ENCODE results near the gene CORO2A.

Gene CORO2A

DNA sequence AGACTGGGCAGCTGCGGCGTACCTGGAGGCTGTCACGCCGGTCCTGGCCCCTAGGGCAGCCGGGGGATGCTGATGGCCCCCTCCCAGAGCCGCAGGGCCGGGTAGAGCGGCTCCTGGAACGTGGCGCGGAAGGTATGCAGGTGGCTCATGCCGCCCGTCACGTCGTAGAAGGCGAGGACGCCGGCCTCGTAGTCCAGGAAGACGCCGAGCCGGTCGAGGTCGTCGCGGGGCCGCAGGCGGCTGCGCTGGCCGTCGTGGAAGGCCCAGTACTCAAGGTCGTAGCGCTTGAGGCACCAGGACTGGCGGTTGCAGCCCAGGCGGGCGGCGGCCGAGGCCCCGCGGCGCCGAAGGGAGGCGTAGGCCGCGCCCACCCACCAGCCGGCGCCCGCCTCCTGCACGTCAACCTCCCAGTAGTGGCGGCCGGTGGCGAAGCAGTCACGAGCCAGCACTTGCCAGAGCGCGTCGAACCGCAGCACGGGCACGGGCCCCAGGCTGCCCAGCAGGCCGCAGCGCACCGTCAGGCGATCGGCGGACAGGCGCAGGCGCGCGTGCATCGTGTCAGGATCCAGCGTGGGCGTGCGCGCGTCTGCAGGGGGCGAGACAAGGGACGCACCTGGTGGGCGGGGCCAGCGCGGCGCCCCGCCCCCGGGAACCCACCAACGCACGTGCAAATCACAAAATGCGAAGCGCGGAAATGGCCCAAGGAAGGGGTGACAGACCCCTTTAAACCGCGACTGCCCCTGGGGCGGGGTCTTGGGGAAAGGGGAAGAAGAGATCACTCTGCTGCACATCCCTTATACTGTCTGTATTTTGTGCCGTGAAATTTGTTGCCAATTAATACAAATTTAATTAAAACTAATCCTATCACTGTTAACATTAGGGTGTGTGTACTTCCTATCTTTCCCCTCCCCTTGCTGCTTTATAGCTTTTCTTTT, 104.8 kb downstream of the CORO2A start:
- Histone ChIP-seq H3K36me3 (ENCODE audit: control insufficient read depth in 2 of 2, insufficient read depth in 1 of 2, low read length in 2 of 2) (peaks cover 0 to 41% of the 10 kb centered on the region in 2 experiments; a peak in 1 of 3 replicates), H3K9me3 (ENCODE audit: control insufficient read depth, insufficient read depth, low read depth, low read length) (no peaks in the 10 kb centered on the region), H3K4me3 (ENCODE audit: low read depth, low read length) (no peak overlapping the region), H3K27ac (ENCODE audit: extremely low read depth, low read depth, low read length) (no peak overlapping the region), H3K4me1 (ENCODE audit: control insufficient read depth, insufficient read depth, low read length) (no peaks in the 10 kb centered on the region; the same call in 1 of the 2 replicates)
- CTCF ChIA-PET: interaction anchor here (0.6 to 3.4 kb wide), 4 partner anchors 13 to 383 kb away, joined by 3 to 22 read pairs (median 3); no protein-coding TSS in a partner anchor
- POLR2A ChIA-PET: no interaction called here
- TF ChIP-seq, protein P1, sequence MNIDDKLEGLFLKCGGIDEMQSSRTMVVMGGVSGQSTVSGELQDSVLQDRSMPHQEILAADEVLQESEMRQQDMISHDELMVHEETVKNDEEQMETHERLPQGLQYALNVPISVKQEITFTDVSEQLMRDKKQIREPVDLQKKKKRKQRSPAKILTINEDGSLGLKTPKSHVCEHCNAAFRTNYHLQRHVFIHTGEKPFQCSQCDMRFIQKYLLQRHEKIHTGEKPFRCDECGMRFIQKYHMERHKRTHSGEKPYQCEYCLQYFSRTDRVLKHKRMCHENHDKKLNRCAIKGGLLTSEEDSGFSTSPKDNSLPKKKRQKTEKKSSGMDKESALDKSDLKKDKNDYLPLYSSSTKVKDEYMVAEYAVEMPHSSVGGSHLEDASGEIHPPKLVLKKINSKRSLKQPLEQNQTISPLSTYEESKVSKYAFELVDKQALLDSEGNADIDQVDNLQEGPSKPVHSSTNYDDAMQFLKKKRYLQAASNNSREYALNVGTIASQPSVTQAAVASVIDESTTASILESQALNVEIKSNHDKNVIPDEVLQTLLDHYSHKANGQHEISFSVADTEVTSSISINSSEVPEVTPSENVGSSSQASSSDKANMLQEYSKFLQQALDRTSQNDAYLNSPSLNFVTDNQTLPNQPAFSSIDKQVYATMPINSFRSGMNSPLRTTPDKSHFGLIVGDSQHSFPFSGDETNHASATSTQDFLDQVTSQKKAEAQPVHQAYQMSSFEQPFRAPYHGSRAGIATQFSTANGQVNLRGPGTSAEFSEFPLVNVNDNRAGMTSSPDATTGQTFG (tag by site-specific recombination; IDR thresholded peaks at IDR 0.05; ENCODE audit: borderline replicate concordance): no peak
- no peak for TF ChIP-seq MYNN (tag by site-specific recombination; IDR thresholded peaks at IDR 0.05; ENCODE audit: borderline replicate concordance)
- no peak for TF ChIP-seq ZNF366 (tag by site-specific recombination; conservative IDR thresholded peaks at IDR 0.05)
- TF ChIP-seq WT1 (tag by site-specific recombination; IDR thresholded peaks at IDR 0.05): no peak
- no peak for TF ChIP-seq ZNF785 (tag by site-specific recombination; IDR thresholded peaks at IDR 0.05)
- TF ChIP-seq, protein P2, sequence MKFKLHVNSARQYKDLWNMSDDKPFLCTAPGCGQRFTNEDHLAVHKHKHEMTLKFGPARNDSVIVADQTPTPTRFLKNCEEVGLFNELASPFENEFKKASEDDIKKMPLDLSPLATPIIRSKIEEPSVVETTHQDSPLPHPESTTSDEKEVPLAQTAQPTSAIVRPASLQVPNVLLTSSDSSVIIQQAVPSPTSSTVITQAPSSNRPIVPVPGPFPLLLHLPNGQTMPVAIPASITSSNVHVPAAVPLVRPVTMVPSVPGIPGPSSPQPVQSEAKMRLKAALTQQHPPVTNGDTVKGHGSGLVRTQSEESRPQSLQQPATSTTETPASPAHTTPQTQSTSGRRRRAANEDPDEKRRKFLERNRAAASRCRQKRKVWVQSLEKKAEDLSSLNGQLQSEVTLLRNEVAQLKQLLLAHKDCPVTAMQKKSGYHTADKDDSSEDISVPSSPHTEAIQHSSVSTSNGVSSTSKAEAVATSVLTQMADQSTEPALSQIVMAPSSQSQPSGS (tag by site-specific recombination; IDR thresholded peaks at IDR 0.05; ENCODE audit: low read depth): no peak
- TF ChIP-seq ZNF777 (tag by site-specific recombination; IDR thresholded peaks at IDR 0.05; ENCODE audit: borderline replicate concordance): no peak
- TF ChIP-seq ZNF239 (tag by site-specific recombination; IDR thresholded peaks at IDR 0.05): no peak
- TF ChIP-seq, protein P3, sequence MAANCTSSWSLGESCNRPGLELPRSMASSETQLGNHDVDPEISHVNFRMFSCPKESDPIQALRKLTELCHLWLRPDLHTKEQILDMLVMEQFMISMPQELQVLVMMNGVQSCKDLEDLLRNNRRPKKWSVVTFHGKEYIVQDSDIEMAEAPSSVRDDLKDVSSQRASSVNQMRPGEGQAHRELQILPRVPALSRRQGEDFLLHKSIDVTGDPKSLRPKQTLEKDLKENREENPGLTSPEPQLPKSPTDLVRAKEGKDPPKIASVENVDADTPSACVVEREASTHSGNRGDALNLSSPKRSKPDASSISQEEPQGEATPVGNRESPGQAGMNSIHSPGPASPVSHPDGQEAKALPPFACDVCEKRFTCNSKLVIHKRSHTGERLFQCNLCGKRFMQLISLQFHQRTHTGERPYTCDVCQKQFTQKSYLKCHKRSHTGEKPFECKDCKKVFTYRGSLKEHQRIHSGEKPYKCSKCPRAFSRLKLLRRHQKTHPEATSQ (tag by site-specific recombination; IDR thresholded peaks at IDR 0.05): no peak
- TF ChIP-seq, protein P4, sequence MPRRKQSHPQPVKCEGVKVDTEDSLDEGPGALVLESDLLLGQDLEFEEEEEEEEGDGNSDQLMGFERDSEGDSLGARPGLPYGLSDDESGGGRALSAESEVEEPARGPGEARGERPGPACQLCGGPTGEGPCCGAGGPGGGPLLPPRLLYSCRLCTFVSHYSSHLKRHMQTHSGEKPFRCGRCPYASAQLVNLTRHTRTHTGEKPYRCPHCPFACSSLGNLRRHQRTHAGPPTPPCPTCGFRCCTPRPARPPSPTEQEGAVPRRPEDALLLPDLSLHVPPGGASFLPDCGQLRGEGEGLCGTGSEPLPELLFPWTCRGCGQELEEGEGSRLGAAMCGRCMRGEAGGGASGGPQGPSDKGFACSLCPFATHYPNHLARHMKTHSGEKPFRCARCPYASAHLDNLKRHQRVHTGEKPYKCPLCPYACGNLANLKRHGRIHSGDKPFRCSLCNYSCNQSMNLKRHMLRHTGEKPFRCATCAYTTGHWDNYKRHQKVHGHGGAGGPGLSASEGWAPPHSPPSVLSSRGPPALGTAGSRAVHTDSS (tag by site-specific recombination; IDR thresholded peaks at IDR 0.05): no peak
- TF ChIP-seq, protein P5, sequence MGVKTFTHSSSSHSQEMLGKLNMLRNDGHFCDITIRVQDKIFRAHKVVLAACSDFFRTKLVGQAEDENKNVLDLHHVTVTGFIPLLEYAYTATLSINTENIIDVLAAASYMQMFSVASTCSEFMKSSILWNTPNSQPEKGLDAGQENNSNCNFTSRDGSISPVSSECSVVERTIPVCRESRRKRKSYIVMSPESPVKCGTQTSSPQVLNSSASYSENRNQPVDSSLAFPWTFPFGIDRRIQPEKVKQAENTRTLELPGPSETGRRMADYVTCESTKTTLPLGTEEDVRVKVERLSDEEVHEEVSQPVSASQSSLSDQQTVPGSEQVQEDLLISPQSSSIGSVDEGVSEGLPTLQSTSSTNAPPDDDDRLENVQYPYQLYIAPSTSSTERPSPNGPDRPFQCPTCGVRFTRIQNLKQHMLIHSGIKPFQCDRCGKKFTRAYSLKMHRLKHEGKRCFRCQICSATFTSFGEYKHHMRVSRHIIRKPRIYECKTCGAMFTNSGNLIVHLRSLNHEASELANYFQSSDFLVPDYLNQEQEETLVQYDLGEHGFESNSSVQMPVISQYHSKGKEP (tag by site-specific recombination; IDR thresholded peaks at IDR 0.05): no peak

DNA sequence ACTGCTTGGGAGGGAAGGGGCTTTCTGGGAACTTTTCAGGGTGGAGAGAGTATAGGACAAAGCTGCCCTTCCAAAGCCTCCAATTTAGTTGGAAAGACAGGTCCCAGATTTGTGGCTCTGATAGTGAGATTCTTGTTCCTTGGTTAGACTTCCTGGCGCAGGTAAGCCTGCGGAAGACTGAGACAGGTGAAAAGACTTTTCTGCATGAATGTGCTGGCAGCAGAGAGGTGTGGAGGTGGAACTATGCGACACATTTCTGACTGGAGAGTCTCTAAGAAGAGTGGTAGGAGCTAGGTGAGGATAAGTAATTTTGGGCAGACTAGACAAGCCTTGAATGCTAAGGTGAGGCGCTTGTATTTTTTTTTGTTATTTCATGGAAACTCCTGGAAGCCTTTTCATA, 106.0 kb downstream of the CORO2A start:
- CTCF ChIA-PET: interaction anchor here (1.1 to 3.4 kb wide), 2 partner anchors 12 to 86 kb away, joined by 3 to 22 read pairs; no protein-coding TSS in a partner anchor
- no peaks in the 10 kb centered on the region; the same call in 1 of the 2 replicates for H3K4me1 ChIP-seq (ENCODE audit: control insufficient read depth, insufficient read depth, low read length)
- no peak overlapping the region for H3K27ac ChIP-seq (ENCODE audit: extremely low read depth, low read depth, low read length)
- POLR2A ChIA-PET: no interaction called here
- H3K36me3 ChIP-seq (ENCODE audit: control insufficient read depth in 2 of 2, insufficient read depth in 1 of 2, low read length in 2 of 2): peaks cover 3 to 54% of the 10 kb centered on the region in 2 experiments; a peak in 2 of 3 replicates
- no peak overlapping the region for H3K4me3 ChIP-seq (ENCODE audit: low read depth, low read length)
- no peaks in the 10 kb centered on the region for H3K9me3 ChIP-seq (ENCODE audit: control insufficient read depth, insufficient read depth, low read depth, low read length)
- TF ChIP-seq ZNF433 (tag by site-specific recombination; IDR thresholded peaks at IDR 0.05; ENCODE audit: low read depth) (no peak), ZNF768 (tag by site-specific recombination; IDR thresholded peaks at IDR 0.05) (no peak), ZNF707 (tag by site-specific recombination; IDR thresholded peaks at IDR 0.05) (no peak), ZNF501 (tag by site-specific recombination; IDR thresholded peaks at IDR 0.05) (no peak)
- TF ChIP-seq, protein P6, sequence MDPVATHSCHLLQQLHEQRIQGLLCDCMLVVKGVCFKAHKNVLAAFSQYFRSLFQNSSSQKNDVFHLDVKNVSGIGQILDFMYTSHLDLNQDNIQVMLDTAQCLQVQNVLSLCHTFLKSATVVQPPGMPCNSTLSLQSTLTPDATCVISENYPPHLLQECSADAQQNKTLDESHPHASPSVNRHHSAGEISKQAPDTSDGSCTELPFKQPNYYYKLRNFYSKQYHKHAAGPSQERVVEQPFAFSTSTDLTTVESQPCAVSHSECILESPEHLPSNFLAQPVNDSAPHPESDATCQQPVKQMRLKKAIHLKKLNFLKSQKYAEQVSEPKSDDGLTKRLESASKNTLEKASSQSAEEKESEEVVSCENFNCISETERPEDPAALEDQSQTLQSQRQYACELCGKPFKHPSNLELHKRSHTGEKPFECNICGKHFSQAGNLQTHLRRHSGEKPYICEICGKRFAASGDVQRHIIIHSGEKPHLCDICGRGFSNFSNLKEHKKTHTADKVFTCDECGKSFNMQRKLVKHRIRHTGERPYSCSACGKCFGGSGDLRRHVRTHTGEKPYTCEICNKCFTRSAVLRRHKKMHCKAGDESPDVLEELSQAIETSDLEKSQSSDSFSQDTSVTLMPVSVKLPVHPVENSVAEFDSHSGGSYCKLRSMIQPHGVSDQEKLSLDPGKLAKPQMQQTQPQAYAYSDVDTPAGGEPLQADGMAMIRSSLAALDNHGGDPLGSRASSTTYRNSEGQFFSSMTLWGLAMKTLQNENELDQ (tag by site-specific recombination; IDR thresholded peaks at IDR 0.05; ENCODE audit: low read depth): no peak
- TF ChIP-seq, protein P7, sequence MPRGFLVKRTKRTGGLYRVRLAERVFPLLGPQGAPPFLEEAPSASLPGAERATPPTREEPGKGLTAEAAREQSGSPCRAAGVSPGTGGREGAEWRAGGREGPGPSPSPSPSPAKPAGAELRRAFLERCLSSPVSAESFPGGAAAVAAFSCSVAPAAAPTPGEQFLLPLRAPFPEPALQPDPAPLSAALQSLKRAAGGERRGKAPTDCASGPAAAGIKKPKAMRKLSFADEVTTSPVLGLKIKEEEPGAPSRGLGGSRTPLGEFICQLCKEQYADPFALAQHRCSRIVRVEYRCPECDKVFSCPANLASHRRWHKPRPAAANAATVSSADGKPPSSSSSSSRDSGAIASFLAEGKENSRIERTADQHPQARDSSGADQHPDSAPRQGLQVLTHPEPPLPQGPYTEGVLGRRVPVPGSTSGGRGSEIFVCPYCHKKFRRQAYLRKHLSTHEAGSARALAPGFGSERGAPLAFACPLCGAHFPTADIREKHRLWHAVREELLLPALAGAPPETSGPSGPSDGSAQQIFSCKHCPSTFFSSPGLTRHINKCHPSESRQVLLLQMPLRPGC (tag by site-specific recombination; IDR thresholded peaks at IDR 0.05): no peak
- TF ChIP-seq, protein P8, sequence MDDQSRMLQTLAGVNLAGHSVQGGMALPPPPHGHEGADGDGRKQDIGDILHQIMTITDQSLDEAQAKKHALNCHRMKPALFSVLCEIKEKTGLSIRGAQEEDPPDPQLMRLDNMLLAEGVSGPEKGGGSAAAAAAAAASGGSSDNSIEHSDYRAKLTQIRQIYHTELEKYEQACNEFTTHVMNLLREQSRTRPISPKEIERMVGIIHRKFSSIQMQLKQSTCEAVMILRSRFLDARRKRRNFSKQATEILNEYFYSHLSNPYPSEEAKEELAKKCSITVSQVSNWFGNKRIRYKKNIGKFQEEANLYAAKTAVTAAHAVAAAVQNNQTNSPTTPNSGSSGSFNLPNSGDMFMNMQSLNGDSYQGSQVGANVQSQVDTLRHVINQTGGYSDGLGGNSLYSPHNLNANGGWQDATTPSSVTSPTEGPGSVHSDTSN (CRISPR knock-in tag; IDR thresholded peaks at IDR 0.05): no peak
